B cell (primary cell): ENCODE results near the gene TMEM235.

ENCODE experiments used
- EZH2 ChIP-seq: IDR thresholded peaks from 2 replicates; pipeline ENCODE4 v1.6.1; 2012; ENCODE audit warnings: borderline replicate concordance, low read depth, mild to moderate bottlenecking, moderate library complexity, low read length; ENCODE audit not compliant: insufficient read depth, poor library complexity, severe bottlenecking
- TF ChIP-seq, protein P1 (sequence below): fragments of 200-600 bp; IDR thresholded peaks from one replicate; pipeline ENCODE4 v1.8.0; 2022; ENCODE audit warnings: antibody characterized with exemption, mild to moderate bottlenecking

DNA sequence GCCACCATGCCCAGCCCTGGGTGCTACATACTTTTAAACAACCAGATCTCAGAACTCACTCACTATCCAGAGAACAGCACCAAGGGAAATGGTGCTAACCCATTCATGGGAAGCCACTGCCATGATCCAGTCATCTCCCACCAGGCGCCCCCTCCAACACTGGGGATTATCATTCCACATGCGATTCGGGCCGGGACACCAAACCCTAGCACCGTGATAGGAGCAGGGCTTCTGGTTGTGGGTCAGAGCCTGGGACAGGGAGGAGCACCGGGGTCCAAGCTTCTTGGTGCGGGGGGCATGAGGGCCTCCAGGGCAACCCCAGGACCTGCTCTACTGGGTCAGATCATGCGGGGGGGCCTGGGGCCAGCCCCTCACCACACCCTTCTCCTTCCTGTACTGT is 4.5 kb downstream of the TMEM235 start:
- TF ChIP-seq, protein P1, sequence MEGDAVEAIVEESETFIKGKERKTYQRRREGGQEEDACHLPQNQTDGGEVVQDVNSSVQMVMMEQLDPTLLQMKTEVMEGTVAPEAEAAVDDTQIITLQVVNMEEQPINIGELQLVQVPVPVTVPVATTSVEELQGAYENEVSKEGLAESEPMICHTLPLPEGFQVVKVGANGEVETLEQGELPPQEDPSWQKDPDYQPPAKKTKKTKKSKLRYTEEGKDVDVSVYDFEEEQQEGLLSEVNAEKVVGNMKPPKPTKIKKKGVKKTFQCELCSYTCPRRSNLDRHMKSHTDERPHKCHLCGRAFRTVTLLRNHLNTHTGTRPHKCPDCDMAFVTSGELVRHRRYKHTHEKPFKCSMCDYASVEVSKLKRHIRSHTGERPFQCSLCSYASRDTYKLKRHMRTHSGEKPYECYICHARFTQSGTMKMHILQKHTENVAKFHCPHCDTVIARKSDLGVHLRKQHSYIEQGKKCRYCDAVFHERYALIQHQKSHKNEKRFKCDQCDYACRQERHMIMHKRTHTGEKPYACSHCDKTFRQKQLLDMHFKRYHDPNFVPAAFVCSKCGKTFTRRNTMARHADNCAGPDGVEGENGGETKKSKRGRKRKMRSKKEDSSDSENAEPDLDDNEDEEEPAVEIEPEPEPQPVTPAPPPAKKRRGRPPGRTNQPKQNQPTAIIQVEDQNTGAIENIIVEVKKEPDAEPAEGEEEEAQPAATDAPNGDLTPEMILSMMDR = no peak
- no peak for TF ChIP-seq EZH2
